ENCODE measurements around the gene MCM3AP.

Gene MCM3AP

GRCh38 chr21:46211786-46212720 is 73.4 kb downstream of the MCM3AP start:
- Histone ChIP-seq H3K27ac (ENCODE audit: low read length) (no peak overlapping the region), H3K36me3 (ENCODE audit: insufficient read depth, low read depth, low read length) (peaks cover 62% of the 10 kb centered on the region; the same call in 1 of the 2 replicates), H3K4me3 (ENCODE audit: low read length) (no peak overlapping the region), H3K27me3 (ENCODE audit: insufficient read depth, low read length) (no peaks in the 10 kb centered on the region), H3K4me1 (ENCODE audit: insufficient read depth, low read length) (no peaks in the 10 kb centered on the region), H3K9ac (ENCODE audit: low read depth, low read length) (no peak overlapping the region; the same call in 1 of the 2 replicates), H3K9me3 (ENCODE audit: insufficient read depth, low read depth, low read length) (no peaks in the 10 kb centered on the region)

- peaks cover 63% of the 10 kb centered on the region; the same call in 1 of the 2 replicates for H3K36me3 ChIP-seq (ENCODE audit: insufficient read depth, low read depth, low read length)
- no peaks in the 10 kb centered on the region for H3K9me3 ChIP-seq (ENCODE audit: insufficient read depth, low read depth, low read length)
- no peaks in the 10 kb centered on the region for H3K27me3 ChIP-seq (ENCODE audit: insufficient read depth, low read length)
- H3K27ac ChIP-seq (ENCODE audit: low read length), result no peak overlapping the region
- no peak overlapping the region for H3K4me3 ChIP-seq (ENCODE audit: low read length)
- no peak overlapping the region; the same call in 1 of the 2 replicates for H3K9ac ChIP-seq (ENCODE audit: low read depth, low read length)
- no peaks in the 10 kb centered on the region for H3K4me1 ChIP-seq (ENCODE audit: insufficient read depth, low read length)
Observed at GRCh38 chr21:46211376-46211775, 74.0 kb downstream of the MCM3AP start.

GRCh38 chr21:46210378-46211136 is 74.9 kb downstream of the MCM3AP start:
- H3K4me1 ChIP-seq (ENCODE audit: insufficient read depth, low read length), result no peaks in the 10 kb centered on the region

GRCh38 chr21:46208761-46209721 is 76.4 kb downstream of the MCM3AP start:
- Histone ChIP-seq H3K9ac (ENCODE audit: low read depth, low read length) (no peak overlapping the region), H3K27ac (ENCODE audit: low read length) (no peak overlapping the region), H3K9me3 (ENCODE audit: insufficient read depth, low read depth, low read length) (no peaks in the 10 kb centered on the region), H3K4me1 (ENCODE audit: insufficient read depth, low read length) (no peaks in the 10 kb centered on the region), H3K36me3 (ENCODE audit: insufficient read depth, low read depth, low read length) (peaks cover 77% of the 10 kb centered on the region; the same call in 1 of the 2 replicates), H3K27me3 (ENCODE audit: insufficient read depth, low read length) (no peaks in the 10 kb centered on the region), H3K4me3 (ENCODE audit: low read length) (no peak overlapping the region)

More at GRCh38 chr21:46210378-46211136, 74.9 kb downstream of the MCM3AP start:
- Histone ChIP-seq H3K4me3 (ENCODE audit: low read length) (no peak overlapping the region), H3K9ac (ENCODE audit: low read depth, low read length) (no peak overlapping the region), H3K9me3 (ENCODE audit: insufficient read depth, low read depth, low read length) (no peaks in the 10 kb centered on the region), H3K36me3 (ENCODE audit: insufficient read depth, low read depth, low read length) (peaks cover 65% of the 10 kb centered on the region; the same call in 1 of the 2 replicates), H3K27ac (ENCODE audit: low read length) (no peak overlapping the region), H3K27me3 (ENCODE audit: insufficient read depth, low read length) (no peaks in the 10 kb centered on the region)

- Histone ChIP-seq H3K27me3 (ENCODE audit: insufficient read depth, low read length) (no peaks in the 10 kb centered on the region), H3K9ac (ENCODE audit: low read depth, low read length) (no peak overlapping the region), H3K4me3 (ENCODE audit: low read length) (no peak overlapping the region), H3K9me3 (ENCODE audit: insufficient read depth, low read depth, low read length) (no peaks in the 10 kb centered on the region), H3K36me3 (ENCODE audit: insufficient read depth, low read depth, low read length) (peaks cover 77% of the 10 kb centered on the region; the same call in 1 of the 2 replicates), H3K4me1 (ENCODE audit: insufficient read depth, low read length) (no peaks in the 10 kb centered on the region), H3K27ac (ENCODE audit: low read length) (no peak overlapping the region)
Observed at GRCh38 chr21:46207920-46208591, 77.4 kb downstream of the MCM3AP start.

- Histone ChIP-seq H3K4me1 (ENCODE audit: insufficient read depth, low read length) (no peaks in the 10 kb centered on the region), H3K36me3 (ENCODE audit: insufficient read depth, low read depth, low read length) (peaks cover 77% of the 10 kb centered on the region), H3K27ac (ENCODE audit: low read length) (no peak overlapping the region), H3K9ac (ENCODE audit: low read depth, low read length) (no peak overlapping the region), H3K9me3 (ENCODE audit: insufficient read depth, low read depth, low read length) (no peaks in the 10 kb centered on the region), H3K4me3 (ENCODE audit: low read length) (no peak overlapping the region), H3K27me3 (ENCODE audit: insufficient read depth, low read length) (no peaks in the 10 kb centered on the region)
Observed at GRCh38 chr21:46207006-46207919, 78.1 kb downstream of the MCM3AP start.

- Histone ChIP-seq H3K9ac (ENCODE audit: low read depth, low read length) (no peak overlapping the region), H3K27ac (ENCODE audit: low read length) (no peak overlapping the region), H3K4me3 (ENCODE audit: low read length) (no peak overlapping the region), H3K27me3 (ENCODE audit: insufficient read depth, low read length) (no peaks in the 10 kb centered on the region), H3K9me3 (ENCODE audit: insufficient read depth, low read depth, low read length) (no peaks in the 10 kb centered on the region), H3K4me1 (ENCODE audit: insufficient read depth, low read length) (no peaks in the 10 kb centered on the region), H3K36me3 (ENCODE audit: insufficient read depth, low read depth, low read length) (peaks cover 72% of the 10 kb centered on the region)
Observed at GRCh38 chr21:46206163-46207005, 79.0 kb downstream of the MCM3AP start.

- H3K9me3 ChIP-seq (ENCODE audit: insufficient read depth, low read depth, low read length), result no peaks in the 10 kb centered on the region
Observed at GRCh38 chr21:46205766-46206162, 79.6 kb downstream of the MCM3AP start.

GRCh38 chr21:46205166-46205565 is 80.2 kb downstream of the MCM3AP start:
- no peaks in the 10 kb centered on the region for H3K27me3 ChIP-seq (ENCODE audit: insufficient read depth, low read length)
- H3K9ac ChIP-seq (ENCODE audit: low read depth, low read length), result no peak overlapping the region
- H3K9me3 ChIP-seq (ENCODE audit: insufficient read depth, low read depth, low read length), result no peaks in the 10 kb centered on the region
- H3K27ac ChIP-seq (ENCODE audit: low read length), result no peak overlapping the region
- peaks cover 80% of the 10 kb centered on the region for H3K36me3 ChIP-seq (ENCODE audit: insufficient read depth, low read depth, low read length)
- H3K4me3 ChIP-seq (ENCODE audit: low read length), result no peak overlapping the region
- no peaks in the 10 kb centered on the region for H3K4me1 ChIP-seq (ENCODE audit: insufficient read depth, low read length)

More at GRCh38 chr21:46205766-46206162, 79.6 kb downstream of the MCM3AP start:
- no peak overlapping the region for H3K9ac ChIP-seq (ENCODE audit: low read depth, low read length)
- H3K27ac ChIP-seq (ENCODE audit: low read length), result no peak overlapping the region
- H3K27me3 ChIP-seq (ENCODE audit: insufficient read depth, low read length), result no peaks in the 10 kb centered on the region
- H3K4me1 ChIP-seq (ENCODE audit: insufficient read depth, low read length), result no peaks in the 10 kb centered on the region
- peaks cover 74% of the 10 kb centered on the region for H3K36me3 ChIP-seq (ENCODE audit: insufficient read depth, low read depth, low read length)
- H3K4me3 ChIP-seq (ENCODE audit: low read length), result no peak overlapping the region

All from iPS-20b (cell line).